Progenitor cell of endocrine pancreas (in vitro differentiated cells): ENCODE data around the gene TGM5. TPM values are rescaled to one million over a fixed set of nuclear protein-coding genes. Genes with fewer than 3 reads are reported as not detected.

Experiments used
- DNase-seq: peaks from one replicate; pipeline ENCODE4 v3.0.0; 2021; ENCODE audit warnings: low spot score; ENCODE audit not compliant: unreplicated experiment
- H3K27ac Mint-ChIP-seq: 2 replicates; pipeline ENCODE4 v1.8.0; 2021; ENCODE audit warnings: mild to moderate bottlenecking, moderate library complexity, mixed read lengths
- H3K27me3 Mint-ChIP-seq: 2 replicates; pipeline ENCODE4 v1.8.0; 2021; ENCODE audit warnings: mixed read lengths
- H3K36me3 Mint-ChIP-seq: 2 replicates; pipeline ENCODE4 v1.8.0; 2022; ENCODE audit warnings: mixed read lengths; ENCODE audit not compliant: insufficient read depth
- H3K4me1 Mint-ChIP-seq: 2 replicates; pipeline ENCODE4 v1.8.0; 2021; ENCODE audit warnings: low read depth, mixed read lengths
- H3K4me3 Mint-ChIP-seq: 2 replicates; pipeline ENCODE4 v1.8.0; 2021; ENCODE audit warnings: low read depth, mild to moderate bottlenecking, moderate library complexity, mixed read lengths
- H3K9me3 Mint-ChIP-seq: 2 replicates; pipeline ENCODE4 v1.8.0; 2021; ENCODE audit warnings: low read depth, mixed read lengths
- CTCF ChIP-seq: fragments of 200-600 bp; sonication (generic); IDR thresholded peaks from one replicate; pipeline ENCODE4 v1.5.0; 2021; ENCODE audit warnings: antibody characterized with exemption, mild to moderate bottlenecking; ENCODE audit not compliant: unreplicated experiment
- total RNA-seq: library from RNA; stranded (reverse); gene quantifications from 2 replicates; pipeline ENCODE4 v1.2.1, GENCODE V29; 2021

The TGM5 gene
- total RNA-seq, 1 donor from 2014 or later = not detected

- Mint-ChIP-seq H3K27ac (no peak overlapping the region), H3K4me3 (no peak overlapping the region), H3K4me1 (peaks cover 1% of the 10 kb centered on the region), H3K9me3 (no peaks in the 10 kb centered on the region), H3K36me3 (no peaks in the 10 kb centered on the region), H3K27me3 (peaks cover 26% of the 10 kb centered on the region)
- TF ChIP-seq CTCF = no peak
- DNase-seq = no peak
Observed at GRCh38 chr15:43286074-43286473, 19.3 kb upstream of the TGM5 start.

GRCh38 chr15:43285609-43286037 is 18.9 kb upstream of the TGM5 start:
- Mint-ChIP-seq H3K27me3 (peaks cover 26% of the 10 kb centered on the region), H3K27ac (peak overlapping the region; percentile 51), H3K36me3 (no peaks in the 10 kb centered on the region), H3K4me1 (peaks cover 1% of the 10 kb centered on the region), H3K9me3 (no peaks in the 10 kb centered on the region), H3K4me3 (no peak overlapping the region)
- peak; percentile 85 for TF ChIP-seq CTCF
- DNase-seq = no peak

- Mint-ChIP-seq H3K27ac (no peak overlapping the region), H3K4me1 (peaks cover 1% of the 10 kb centered on the region), H3K9me3 (no peaks in the 10 kb centered on the region), H3K4me3 (no peak overlapping the region), H3K36me3 (no peaks in the 10 kb centered on the region), H3K27me3 (peaks cover 30% of the 10 kb centered on the region)
- no peak for DNase-seq
- TF ChIP-seq CTCF = no peak
Observed at GRCh38 chr15:43283526-43283925, 16.8 kb upstream of the TGM5 start.

GRCh38 chr15:43281926-43282602 is 15.3 kb upstream of the TGM5 start:
- no peak for TF ChIP-seq CTCF
- H3K36me3 Mint-ChIP-seq = no peaks in the 10 kb centered on the region
- H3K4me3 Mint-ChIP-seq = no peak overlapping the region
- H3K4me1 Mint-ChIP-seq = peaks cover 1% of the 10 kb centered on the region
- no peaks in the 10 kb centered on the region for H3K9me3 Mint-ChIP-seq
- H3K27ac Mint-ChIP-seq = no peak overlapping the region
- no peak for DNase-seq
- peaks cover 18% of the 10 kb centered on the region for H3K27me3 Mint-ChIP-seq

- Mint-ChIP-seq H3K4me1 (peaks cover 1% of the 10 kb centered on the region), H3K4me3 (no peak overlapping the region), H3K36me3 (no peaks in the 10 kb centered on the region), H3K9me3 (no peaks in the 10 kb centered on the region), H3K27me3 (peaks cover 14% of the 10 kb centered on the region), H3K27ac (no peak overlapping the region)
- TF ChIP-seq CTCF = no peak
- no peak for DNase-seq
Observed at GRCh38 chr15:43280996-43281395, 14.3 kb upstream of the TGM5 start.
